Right cardiac atrium (tissue), 5 donors: Measurements from ENCODE around the gene B4GALNT3. TPM values are rescaled to one million over a fixed set of nuclear protein-coding genes. Genes with fewer than 3 reads are reported as not detected.
A peak's percentile ranks its signal among the peaks of the same experiment; 100 is the strongest.

Source experiments
- ATAC-seq, 2 donors: fragments of 200-7000 bp; cut with Tn5 transposase; one replicate each; pipeline versions ENCODE4 v1.8.0 to v1.9.1; 2020; ENCODE audit warnings: moderate library complexity in 2 of 2, mild to moderate bottlenecking in 1 of 2
- DNase-seq, 3 donors: peaks; one replicate each; pipeline ENCODE4 v3.0.0-alpha.2; 2020
- H3K27ac ChIP-seq: one replicate; pipeline ENCODE4 v1.5.1; 2013; ENCODE audit warnings: mild to moderate bottlenecking, low read length, control low read depth, moderate library complexity
- H3K27me3 ChIP-seq: one replicate; pipeline ENCODE4 v1.6.1; 2013; ENCODE audit not compliant: control insufficient read depth, insufficient read depth
- H3K4me1 ChIP-seq: one replicate; pipeline ENCODE4 v1.6.1; 2013; ENCODE audit warnings: low read length; ENCODE audit not compliant: control insufficient read depth, insufficient read depth
- H3K4me3 ChIP-seq: one replicate; pipeline ENCODE4 v1.5.1; 2013; ENCODE audit warnings: low read length, control low read depth
- H3K9me3 ChIP-seq: one replicate; pipeline ENCODE4 v1.6.1; 2013; ENCODE audit warnings: low read length; ENCODE audit not compliant: control insufficient read depth
- WGBS: extraction: QIAGEN DNeasy Blood & Tissue Kit; methylation state at CpG from one replicate; pipeline ENCODE4 v1.1.7; 2013; 5-methylcytosine and 5-hydroxymethylcytosine counted together
- intact Hi-C, 4 donors: fragments of 100-400 bp; cut with DNase I; formaldehyde crosslinking; loops; one replicate each; pipeline versions ENCODE4 v1.11.0 to v1.14.0; 2022 to 2023
- polyA plus RNA-seq: library from polyadenylated mRNA; stranded (reverse); fragments of 200-250 nt; gene quantifications from one replicate; pipeline ENCODE4 v1.2.3, GENCODE V29; 2013
- total RNA-seq, 4 donors: library from RNA; stranded (reverse); fragmentation: NEBNext Ultra II Directional; extraction: Animal tissue kit (Norgen Biotek cat#: 25700); gene quantifications; one replicate each; pipeline ENCODE4 v1.2.1, GENCODE V29; 2021
- donor health status: healthy with polysubstance abuse.
- donor health status: DM: no; HTN: yes; CAD: no.
- donor health status: DM: no; HTN: no; CAD: no.
- donor health status: DM: no; HTN: yes; CAD: no; lungs with severe emphysema.
- donor health status: DM: yes; HTN: yes; CAD: no.

Gene B4GALNT3
- total and polyA plus RNA-seq, 5 donors, result 22.7 to 50.2 (median 35.6) TPM

DNA sequence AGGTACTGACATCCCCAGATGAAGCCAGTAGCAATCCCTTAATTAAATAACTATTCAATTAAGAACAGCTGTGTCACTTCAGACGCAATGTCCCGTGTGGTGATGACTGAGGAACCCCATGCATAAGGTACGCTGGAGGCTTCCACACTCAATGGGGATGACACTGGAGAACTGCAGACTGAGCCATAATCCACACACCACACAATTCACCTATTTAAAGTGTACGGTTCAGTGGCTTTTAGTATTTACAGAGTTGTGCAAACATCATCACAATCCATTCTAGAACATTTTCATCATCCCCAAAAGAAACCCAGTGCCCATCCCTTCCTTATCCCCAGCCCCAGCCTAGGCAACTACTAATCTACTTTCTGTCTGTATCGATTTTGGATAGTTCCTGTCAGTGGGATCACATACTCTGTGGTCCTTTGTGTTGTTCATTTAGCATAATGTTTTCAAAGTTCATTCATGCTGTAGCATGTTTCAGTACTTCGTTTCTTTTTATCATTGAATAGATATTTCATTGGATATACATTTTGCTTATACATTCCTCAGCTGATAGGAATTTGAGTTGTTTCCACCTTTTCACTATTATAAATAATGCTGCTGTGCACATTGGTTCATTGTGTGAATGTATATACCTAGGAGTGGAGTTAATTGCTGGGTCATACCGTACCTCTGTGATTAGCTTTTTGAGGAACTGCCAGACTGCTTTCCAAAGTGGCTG lies 142.4 kb downstream of the B4GALNT3 start:
- intact Hi-C loops, result no loop called here

DNA sequence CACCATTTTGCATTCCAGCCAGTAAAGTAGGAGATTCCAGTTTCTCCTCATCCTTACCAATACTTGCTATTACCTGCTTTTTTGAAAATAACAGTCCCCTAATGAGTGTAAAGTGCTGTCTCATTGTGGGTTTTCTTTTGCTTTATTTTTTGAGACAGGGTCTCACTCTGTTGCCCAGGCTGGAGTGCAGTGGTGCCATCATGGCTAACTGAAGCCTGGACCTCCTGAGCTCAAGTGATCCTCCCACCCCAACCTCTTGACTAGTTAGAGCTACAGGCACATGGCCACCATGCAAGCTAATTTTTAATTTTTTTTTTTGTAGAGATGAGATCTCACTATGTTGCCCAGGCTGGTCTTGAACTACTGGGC lies 142.9 kb downstream of the B4GALNT3 start:
- intact Hi-C loops, result no loop called here
- no peak for DNase-seq
- Histone ChIP-seq H3K27ac (no peak overlapping the region), H3K9me3 (no peaks in the 10 kb centered on the region), H3K4me1 (peaks cover 13% of the 10 kb centered on the region), H3K27me3 (no peaks in the 10 kb centered on the region), H3K4me3 (no peak overlapping the region)
- no peak for ATAC-seq

More for the DNA sequence above, 142.4 kb downstream of the B4GALNT3 start:
- Histone ChIP-seq H3K27ac (no peak overlapping the region), H3K9me3 (no peaks in the 10 kb centered on the region), H3K27me3 (no peaks in the 10 kb centered on the region), H3K4me3 (no peak overlapping the region), H3K4me1 (peaks cover 12% of the 10 kb centered on the region)
- DNase-seq, result no peak
- WGBS, result 73% methylated on average over 7 of the region's 7 CpGs
- no peak for ATAC-seq

DNA sequence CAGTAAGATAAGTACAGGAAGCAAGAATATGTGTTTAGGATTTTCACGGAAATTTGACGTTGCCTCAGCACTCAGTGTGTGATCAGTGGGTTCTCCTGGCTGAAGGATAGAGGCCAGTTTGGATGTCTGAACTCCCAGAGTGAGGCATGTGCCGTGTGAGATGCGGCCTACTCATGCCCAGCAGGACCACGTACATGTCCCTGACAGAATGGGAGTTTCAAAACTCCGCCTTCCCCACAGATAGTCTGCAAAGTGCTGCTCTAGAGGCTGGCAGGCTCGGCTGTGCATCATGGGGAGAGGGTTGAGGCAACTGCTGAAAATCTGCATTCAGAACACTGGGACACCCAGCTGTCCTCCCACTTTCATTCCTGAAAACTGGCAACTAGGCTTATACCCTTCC lies 145.2 kb downstream of the B4GALNT3 start:
- Histone ChIP-seq H3K27ac (no peak overlapping the region), H3K27me3 (no peaks in the 10 kb centered on the region), H3K4me1 (peaks cover 14% of the 10 kb centered on the region), H3K9me3 (no peaks in the 10 kb centered on the region), H3K4me3 (no peak overlapping the region)
- DNase-seq, result no peak
- 68% methylated on average over 7 of the region's 7 CpGs for WGBS
- no peak for ATAC-seq
- intact Hi-C loops, result loop anchor here in 1 of 4 donors (5.0 kb wide), 1 partner anchor 37 kb away; no protein-coding TSS in a partner anchor

DNA sequence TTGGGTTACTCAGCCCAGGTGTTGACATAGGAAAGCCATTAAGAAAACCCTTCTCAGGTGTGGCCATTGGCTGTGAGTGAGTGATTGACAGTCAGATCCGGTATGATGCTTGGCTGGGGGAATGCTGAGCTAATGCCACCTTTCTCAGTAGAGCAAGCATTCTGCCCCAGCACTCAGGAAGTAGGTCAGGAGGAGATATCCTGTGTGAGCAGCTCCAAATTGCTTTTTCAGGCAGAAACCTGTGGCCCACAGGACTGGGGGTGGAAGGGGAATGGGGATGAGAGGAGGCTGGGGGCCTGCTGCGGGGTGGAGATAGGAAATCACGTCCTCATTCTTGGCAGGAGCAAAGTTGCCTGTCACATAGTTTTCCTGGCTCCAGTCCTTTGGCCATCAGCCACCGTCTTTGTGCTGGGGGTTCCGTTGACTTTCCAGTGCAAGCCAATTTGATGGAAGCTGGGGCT lies 147.8 kb downstream of the B4GALNT3 start:
- Histone ChIP-seq H3K27me3 (no peaks in the 10 kb centered on the region), H3K9me3 (no peaks in the 10 kb centered on the region), H3K27ac (peak overlapping the region; percentile 74), H3K4me1 (peaks cover 16% of the 10 kb centered on the region), H3K4me3 (no peak overlapping the region)
- peak; percentile 74 to 78 for ATAC-seq
- intact Hi-C loops, result loop anchor here in 1 of 4 donors (5.0 kb wide), 1 partner anchor 35 kb away; no protein-coding TSS in a partner anchor
- 9% methylated on average over 5 of the region's 5 CpGs for WGBS
- DNase-seq, result peak; percentile 81 to 89 (median 86)

DNA sequence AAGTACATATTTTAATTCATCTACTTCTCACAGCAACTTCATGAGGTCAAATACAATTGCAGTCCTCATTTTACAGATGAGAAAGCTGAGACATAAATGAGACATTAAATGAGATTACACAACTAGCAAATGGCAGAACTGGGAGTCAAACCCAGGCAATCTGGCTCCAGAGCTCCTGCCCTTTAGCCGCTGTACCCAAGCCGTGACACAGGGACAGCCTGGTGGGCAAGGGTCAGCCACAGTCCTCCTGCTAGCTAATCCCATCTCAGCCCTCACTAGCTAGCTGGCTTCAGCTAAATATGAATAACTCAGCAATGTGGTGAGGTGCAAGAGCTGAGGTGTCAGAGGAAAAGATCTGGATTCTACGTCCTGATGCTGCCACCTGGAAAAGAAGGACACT lies 148.7 kb downstream of the B4GALNT3 start:
- no peaks in the 10 kb centered on the region for H3K27me3 ChIP-seq
- no peak overlapping the region for H3K27ac ChIP-seq
- H3K4me1 ChIP-seq, result peaks cover 16% of the 10 kb centered on the region
- WGBS, result 89% methylated on average over 3 of the region's 3 CpGs
- H3K4me3 ChIP-seq, result no peak overlapping the region
- ATAC-seq (no peak), DNase-seq (no peak)
- intact Hi-C loops, result loop anchor here in 1 of 4 donors (5.0 kb wide), 1 partner anchor 34 kb away; no protein-coding TSS in a partner anchor
- H3K9me3 ChIP-seq, result no peaks in the 10 kb centered on the region

DNA sequence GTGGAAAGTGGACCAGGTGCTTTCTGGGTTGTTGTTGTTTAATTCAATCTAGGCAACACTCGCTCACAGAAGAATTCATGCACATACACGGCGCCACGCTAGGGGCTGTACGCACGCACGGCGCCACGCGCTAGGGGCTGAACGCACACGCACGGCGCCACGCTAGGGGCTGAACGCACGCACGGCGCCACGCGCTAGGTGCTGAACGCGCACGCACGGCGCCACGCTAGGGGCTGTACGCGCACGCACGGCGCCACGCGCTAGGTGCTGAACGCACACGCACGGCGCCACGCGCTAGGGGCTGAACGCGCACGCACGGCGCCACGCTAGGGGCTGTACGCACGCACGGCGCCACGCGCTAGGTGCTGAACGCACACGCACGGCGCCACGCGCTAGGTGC lies 149.2 kb downstream of the B4GALNT3 start:
- no peaks in the 10 kb centered on the region for H3K27me3 ChIP-seq
- ATAC-seq (no peak), DNase-seq (no peak)
- no peak overlapping the region for H3K27ac ChIP-seq
- WGBS, result 95% methylated on average over 58 of the region's 58 CpGs
- no peaks in the 10 kb centered on the region for H3K9me3 ChIP-seq
- H3K4me3 ChIP-seq, result no peak overlapping the region
- intact Hi-C loops, result loop anchor here in 1 of 4 donors (5.0 kb wide), 1 partner anchor 33 kb away; no protein-coding TSS in a partner anchor
- peaks cover 17% of the 10 kb centered on the region for H3K4me1 ChIP-seq

DNA sequence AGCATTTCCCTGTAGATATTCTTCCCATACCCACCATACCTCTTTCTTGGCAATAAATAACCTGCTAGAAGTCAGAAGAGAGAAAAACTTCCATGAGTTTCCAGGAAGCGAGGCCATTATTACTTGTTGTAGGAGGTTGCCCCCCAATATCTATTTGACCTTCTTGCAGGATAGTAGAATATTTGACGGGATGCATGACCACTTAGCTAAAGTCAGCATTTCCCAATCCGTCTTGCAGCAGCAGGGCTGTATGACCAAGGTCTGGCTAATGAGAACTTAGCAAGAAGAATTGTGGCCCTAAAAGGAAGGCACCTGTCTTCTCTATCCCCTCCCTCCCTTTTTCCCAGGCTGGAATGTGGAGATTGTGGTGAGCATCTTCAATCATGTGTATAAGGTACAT lies 152.0 kb downstream of the B4GALNT3 start:
- DNase-seq, result no peak
- Histone ChIP-seq H3K27me3 (no peaks in the 10 kb centered on the region), H3K4me1 (peaks cover 27% of the 10 kb centered on the region), H3K9me3 (no peaks in the 10 kb centered on the region), H3K4me3 (no peak overlapping the region), H3K27ac (no peak overlapping the region)
- intact Hi-C loops, result no loop called here
- no peak for ATAC-seq
- 90% methylated on average over 3 of the region's 3 CpGs for WGBS

DNA sequence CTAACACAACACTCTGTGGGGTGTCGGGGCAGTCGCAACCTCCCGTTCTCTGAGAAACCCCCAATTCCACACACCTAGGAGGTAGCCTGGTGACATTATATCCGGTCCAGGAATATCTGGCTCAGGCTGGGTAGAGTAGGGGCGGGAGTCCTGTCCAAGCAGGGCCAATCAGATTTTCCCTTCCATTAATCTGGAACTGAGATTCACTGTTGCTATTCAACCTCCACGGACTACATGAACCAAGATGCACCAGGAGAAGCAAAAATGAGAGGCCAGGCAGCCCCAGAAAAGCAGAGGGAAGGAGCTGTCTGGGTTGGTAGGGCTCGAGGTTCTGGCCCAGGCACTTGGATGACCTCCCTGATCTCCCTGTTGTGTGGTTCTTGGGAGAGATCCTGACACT lies 152.6 kb downstream of the B4GALNT3 start:
- intact Hi-C loops, result no loop called here
- DNase-seq (no peak), ATAC-seq (no peak)
- Histone ChIP-seq H3K9me3 (no peaks in the 10 kb centered on the region), H3K4me3 (no peak overlapping the region), H3K27ac (no peak overlapping the region), H3K4me1 (peaks cover 28% of the 10 kb centered on the region), H3K27me3 (no peaks in the 10 kb centered on the region)
- WGBS, result 86% methylated on average over 7 of the region's 7 CpGs

DNA sequence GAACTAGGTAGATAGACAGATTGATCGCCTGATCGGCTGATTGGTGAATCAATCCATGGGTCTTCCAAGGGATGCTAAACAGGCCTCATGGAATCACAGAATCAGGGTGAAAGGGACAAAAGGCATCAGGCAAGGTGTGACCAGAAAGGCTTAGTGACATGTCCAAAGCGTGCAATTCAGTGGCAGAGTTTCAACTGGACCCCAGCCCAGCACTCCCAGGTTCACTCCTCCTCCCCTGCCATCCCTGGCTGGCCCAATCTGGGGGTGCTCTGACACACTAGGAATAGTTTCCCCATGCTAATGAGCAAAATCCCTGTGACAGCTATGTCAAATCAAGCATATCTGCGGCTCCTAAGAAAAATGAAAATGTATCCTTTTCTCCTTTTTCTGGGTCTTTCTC lies 153.1 kb downstream of the B4GALNT3 start:
- H3K4me1 ChIP-seq, result peaks cover 25% of the 10 kb centered on the region
- no peak overlapping the region for H3K27ac ChIP-seq
- intact Hi-C loops, result no loop called here
- no peak overlapping the region for H3K4me3 ChIP-seq
- no peak for DNase-seq
- 89% methylated on average over 4 of the region's 4 CpGs for WGBS
- H3K9me3 ChIP-seq, result no peaks in the 10 kb centered on the region
- no peak for ATAC-seq
- no peaks in the 10 kb centered on the region for H3K27me3 ChIP-seq
